GM18498 (cell line): ENCODE results near the gene GRIK5.
"Not testable (repeated sequence)": the region's sequence is repeated elsewhere in the genome, so short reads cannot be mapped to it uniquely, and the experiment has no call there.

Experiments used
- ATAC-seq: cut with Tn5 transposase; IDR thresholded peaks from one replicate; pipeline ENCODE4 v1.9.1; 2021; ENCODE audit warnings: mild to moderate bottlenecking, moderate library complexity; ENCODE audit not compliant: unreplicated experiment

GRIK5 gene

GRCh38 chr19:42069619-42070351 lies at the start of gene GRIK5:
TSS of gene GRIK5 (minus strand) at chr19:42070206. CDS start at chr19:42065770, 4,436 bp downstream.
- no peak for ATAC-seq

- ATAC-seq, result no peak
Observed at GRCh38 chr19:42117076-42117475, 47.1 kb upstream of the GRIK5 start.

GRCh38 chr19:42116308-42117075 lies 46.5 kb upstream of the GRIK5 start:
- ATAC-seq, result no peak

GRCh38 chr19:42115705-42116104 lies 45.7 kb upstream of the GRIK5 start:
- ATAC-seq, result no peak

GRCh38 chr19:42115219-42115618 lies 45.2 kb upstream of the GRIK5 start:
- ATAC-seq, result no peak

- peak; percentile 59 for ATAC-seq
Observed at GRCh38 chr19:42114412-42114811, 44.4 kb upstream of the GRIK5 start.

- peak; percentile 47 for ATAC-seq
Observed at GRCh38 chr19:42113641-42114348, 43.8 kb upstream of the GRIK5 start.

- ATAC-seq, result no peak
Observed at GRCh38 chr19:42111811-42112210, 41.8 kb upstream of the GRIK5 start.

- ATAC-seq, result no peak
Observed at GRCh38 chr19:42111384-42111783, 41.4 kb upstream of the GRIK5 start.

- ATAC-seq, result no peak
Observed at GRCh38 chr19:42110658-42111057, 40.7 kb upstream of the GRIK5 start.

GRCh38 chr19:42109896-42110295 lies 39.9 kb upstream of the GRIK5 start:
- no peak for ATAC-seq

- peak; percentile 76 for ATAC-seq
Observed at GRCh38 chr19:42108527-42109389, 38.8 kb upstream of the GRIK5 start.

- ATAC-seq, result no peak
Observed at GRCh38 chr19:42105368-42105767, 35.4 kb upstream of the GRIK5 start.

GRCh38 chr19:42102877-42103276 lies 32.9 kb upstream of the GRIK5 start:
- no peak for ATAC-seq

- ATAC-seq, result not testable (repeated sequence)
Observed at GRCh38 chr19:42100241-42100640, 30.2 kb upstream of the GRIK5 start.

- ATAC-seq, result no peak
Observed at GRCh38 chr19:42099336-42099925, 29.4 kb upstream of the GRIK5 start.

- no peak for ATAC-seq
Observed at GRCh38 chr19:42098781-42099180, 28.8 kb upstream of the GRIK5 start.

- ATAC-seq, result no peak
Observed at GRCh38 chr19:42097461-42097860, 27.5 kb upstream of the GRIK5 start.

- no peak for ATAC-seq
Observed at GRCh38 chr19:42096255-42096837, 26.3 kb upstream of the GRIK5 start.

GRCh38 chr19:42095814-42096230 lies 25.8 kb upstream of the GRIK5 start:
- no peak for ATAC-seq
